Adrenal gland (tissue), 12 donors: ENCODE results near the gene PTPRN2. TPM values are rescaled to one million over a fixed set of nuclear protein-coding genes. Genes with fewer than 3 reads are reported as not detected.

ENCODE experiments used
- DNase-seq, 7 donors: peaks; one replicate each; pipeline ENCODE4 v3.0.0-alpha.2; 2019 to 2020
- H3K27ac ChIP-seq, 5 donors: fragments of 200-600 bp; sonication (generic) in 4 of 5; 1 replicate in 3 of 5; 2 replicates in 2 of 5; pipeline versions ENCODE4 v1.5.1 to v1.8.0; 2016 to 2020; ENCODE audit warnings: mild to moderate bottlenecking in 1 of 5
- H3K27me3 ChIP-seq: fragments of 200-600 bp; 2 replicates; pipeline ENCODE4 v1.8.0; 2021
- H3K36me3 ChIP-seq, 2 donors: fragments of 200-600 bp; replicated peaks in 1 of 2; 1 replicate in 1 of 2; 2 replicates in 1 of 2; pipeline versions ENCODE4 v1.5.1 to v1.8.0; 2018 to 2022
- H3K4me1 ChIP-seq, 2 donors: fragments of 200-600 bp; replicated peaks in 1 of 2; 1 replicate in 1 of 2; 2 replicates in 1 of 2; pipeline versions ENCODE4 v1.5.1 to v1.8.0; 2018 to 2021
- H3K4me3 ChIP-seq, 4 donors: fragments of 200-600 bp; sonication (generic) in 3 of 4; one replicate each; pipeline ENCODE4 v1.5.1; 2016 to 2018
- H3K9me3 ChIP-seq, 3 donors: fragments of 200-600 bp; sonication (generic) in 1 of 3; replicated peaks in 1 of 3; 1 replicate in 2 of 3; 2 replicates in 1 of 3; pipeline versions ENCODE4 v1.5.1 to v1.8.0; 2016 to 2021
- POLR2A ChIP-seq, 2 donors: fragments of 450-650 bp; IDR thresholded peaks; one replicate each; pipeline ENCODE4 v1.6.1; 2017; ENCODE audit warnings: antibody characterized with exemption in 2 of 2, mild to moderate bottlenecking in 2 of 2, moderate library complexity in 1 of 2
- WGBS, 4 donors: extraction: QIAGEN DNeasy Blood & Tissue Kit in 2 of 4; methylation state at CpG; one replicate each; pipeline versions ENCODE4 v1.1.5 to v1.1.7; 2013 to 2017; 5-methylcytosine and 5-hydroxymethylcytosine counted together
- intact Hi-C, 2 donors: fragments of 100-400 bp; cut with DNase I; formaldehyde crosslinking; loops; one replicate each; pipeline versions ENCODE4 v1.14.1 to v1.15.0; 2022 to 2023
- polyA plus RNA-seq, 3 donors: library from polyadenylated mRNA; stranded (reverse); fragments of 200-250 nt in 2 of 3; fragments of 350-450 nt in 1 of 3; fragmentation: Illumina TruSeq in 1 of 3; extraction: RNeasy Lipid Tissue Mini Kit (QIAGEN cat#74804) in 1 of 3; gene quantifications; one replicate each; pipeline ENCODE4 v1.2.3, GENCODE V29; 2013 to 2014
- total RNA-seq, 9 donors: library from RNA; depleted of rRNA in 4 of 9; stranded (reverse); fragments of >200 nt in 4 of 9; fragments of 120-200 nt in 1 of 9; fragmentation: NEBNext Ultra II Directional in 1 of 9; extraction: Animal tissue kit (Norgen Biotek cat#: 25700) in 1 of 9; gene quantifications; one replicate each; pipeline versions ENCODE4 v1.1.0 to v1.2.4, GENCODE V29; 2013 to 2023
- TF ChIP-seq, protein P1 (sequence below), 6 experiments: fragments of 450-650 bp in 4 of 6; fragments of 200-600 bp in 2 of 6; sonication (generic) in 1 of 6; IDR thresholded peaks; 1 replicate in 5 of 6; 2 replicates in 1 of 6; pipeline versions ENCODE4 v1.5.1 to v1.8.0; 2016 to 2021; ENCODE audit warnings: antibody characterized with exemption in 6 of 6, mild to moderate bottlenecking in 2 of 6, moderate library complexity in 1 of 6
- donor health status: healthy with polysubstance abuse.
- donor health status: Bipolar disorder and iron deficiency.
- donor health status: DM: yes; HTN: yes; CAD: no.
- donor health status: DM: no; HTN: no; CAD: no.
- donor health status: DM: no; HTN: no; CAD: no.
- donor health status: DM: yes; HTN: yes; CAD: no.

The PTPRN2 gene
- total and polyA plus RNA-seq, 12 donors: 2.2 to 16.2 (median 3.4) TPM

GRCh38 chr7:158094046-158094445, 493.6 kb downstream of the PTPRN2 start:
- TF ChIP-seq, protein P1, sequence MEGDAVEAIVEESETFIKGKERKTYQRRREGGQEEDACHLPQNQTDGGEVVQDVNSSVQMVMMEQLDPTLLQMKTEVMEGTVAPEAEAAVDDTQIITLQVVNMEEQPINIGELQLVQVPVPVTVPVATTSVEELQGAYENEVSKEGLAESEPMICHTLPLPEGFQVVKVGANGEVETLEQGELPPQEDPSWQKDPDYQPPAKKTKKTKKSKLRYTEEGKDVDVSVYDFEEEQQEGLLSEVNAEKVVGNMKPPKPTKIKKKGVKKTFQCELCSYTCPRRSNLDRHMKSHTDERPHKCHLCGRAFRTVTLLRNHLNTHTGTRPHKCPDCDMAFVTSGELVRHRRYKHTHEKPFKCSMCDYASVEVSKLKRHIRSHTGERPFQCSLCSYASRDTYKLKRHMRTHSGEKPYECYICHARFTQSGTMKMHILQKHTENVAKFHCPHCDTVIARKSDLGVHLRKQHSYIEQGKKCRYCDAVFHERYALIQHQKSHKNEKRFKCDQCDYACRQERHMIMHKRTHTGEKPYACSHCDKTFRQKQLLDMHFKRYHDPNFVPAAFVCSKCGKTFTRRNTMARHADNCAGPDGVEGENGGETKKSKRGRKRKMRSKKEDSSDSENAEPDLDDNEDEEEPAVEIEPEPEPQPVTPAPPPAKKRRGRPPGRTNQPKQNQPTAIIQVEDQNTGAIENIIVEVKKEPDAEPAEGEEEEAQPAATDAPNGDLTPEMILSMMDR (IDR thresholded peaks at IDR 0.05): no peak
- no peak for TF ChIP-seq POLR2A (IDR thresholded peaks at IDR 0.05)
- 88 to 95% (median 93%) methylated on average over 10 of the region's 10 CpGs for WGBS, 4 donors
- intact Hi-C loops: no loop called here

GRCh38 chr7:158093156-158093796, 494.3 kb downstream of the PTPRN2 start:
- TF ChIP-seq, protein P1 (IDR thresholded peaks at IDR 0.05): no peak
- TF ChIP-seq POLR2A (IDR thresholded peaks at IDR 0.05): no peak

More at GRCh38 chr7:158094046-158094445, 493.6 kb downstream of the PTPRN2 start:
- Histone ChIP-seq H3K4me1 (no peaks in the 10 kb centered on the region), H3K27me3 (no peaks in the 10 kb centered on the region), H3K27ac (no peak overlapping the region), H3K36me3 (no peaks in the 10 kb centered on the region), H3K9me3 (no peaks in the 10 kb centered on the region), H3K4me3 (no peak overlapping the region)
- peak in 2 of 7 donors; percentile 0 to 18 for DNase-seq

DNA sequence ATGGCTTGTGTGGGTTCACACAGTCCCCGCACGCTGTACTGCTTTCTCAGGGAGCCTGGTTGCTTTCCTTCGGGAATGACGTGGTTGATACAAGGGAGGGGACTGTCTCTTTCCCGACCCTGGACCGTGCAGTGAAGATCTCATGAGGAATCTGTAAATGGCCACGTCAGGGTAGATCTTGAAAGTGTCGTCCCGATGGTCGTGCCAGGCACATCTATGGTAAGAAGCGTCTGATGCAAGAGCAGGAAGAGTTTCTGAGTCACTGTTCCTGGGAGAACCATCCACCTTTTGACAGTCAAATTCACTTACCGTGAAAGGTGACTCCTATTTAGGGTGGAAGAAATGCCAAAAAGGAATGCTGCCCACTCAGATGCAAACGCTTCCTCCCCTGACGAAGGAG, 500.4 kb downstream of the PTPRN2 start:
- Histone ChIP-seq H3K9me3 (no peaks in the 10 kb centered on the region), H3K27ac (no peak overlapping the region), H3K27me3 (no peaks in the 10 kb centered on the region), H3K4me3 (no peak overlapping the region), H3K4me1 (no peaks in the 10 kb centered on the region), H3K36me3 (no peaks in the 10 kb centered on the region)
- no peak for DNase-seq
- intact Hi-C loops: no loop called here
- 70 to 88% (median 84%) methylated on average over 14 of the region's 14 CpGs for WGBS, 4 donors
- no peak for TF ChIP-seq POLR2A (IDR thresholded peaks at IDR 0.05)
- TF ChIP-seq, protein P1 (IDR thresholded peaks at IDR 0.05): no peak

More at GRCh38 chr7:158093156-158093796, 494.3 kb downstream of the PTPRN2 start:
- Histone ChIP-seq H3K9me3 (no peaks in the 10 kb centered on the region), H3K4me1 (no peaks in the 10 kb centered on the region), H3K36me3 (no peaks in the 10 kb centered on the region), H3K27me3 (no peaks in the 10 kb centered on the region), H3K27ac (no peak overlapping the region), H3K4me3 (no peak overlapping the region)
- intact Hi-C loops: no loop called here
- DNase-seq: no peak
- WGBS, 4 donors: 81 to 87% (median 85%) methylated on average over 19 to 20 of the region's 20 CpGs

DNA sequence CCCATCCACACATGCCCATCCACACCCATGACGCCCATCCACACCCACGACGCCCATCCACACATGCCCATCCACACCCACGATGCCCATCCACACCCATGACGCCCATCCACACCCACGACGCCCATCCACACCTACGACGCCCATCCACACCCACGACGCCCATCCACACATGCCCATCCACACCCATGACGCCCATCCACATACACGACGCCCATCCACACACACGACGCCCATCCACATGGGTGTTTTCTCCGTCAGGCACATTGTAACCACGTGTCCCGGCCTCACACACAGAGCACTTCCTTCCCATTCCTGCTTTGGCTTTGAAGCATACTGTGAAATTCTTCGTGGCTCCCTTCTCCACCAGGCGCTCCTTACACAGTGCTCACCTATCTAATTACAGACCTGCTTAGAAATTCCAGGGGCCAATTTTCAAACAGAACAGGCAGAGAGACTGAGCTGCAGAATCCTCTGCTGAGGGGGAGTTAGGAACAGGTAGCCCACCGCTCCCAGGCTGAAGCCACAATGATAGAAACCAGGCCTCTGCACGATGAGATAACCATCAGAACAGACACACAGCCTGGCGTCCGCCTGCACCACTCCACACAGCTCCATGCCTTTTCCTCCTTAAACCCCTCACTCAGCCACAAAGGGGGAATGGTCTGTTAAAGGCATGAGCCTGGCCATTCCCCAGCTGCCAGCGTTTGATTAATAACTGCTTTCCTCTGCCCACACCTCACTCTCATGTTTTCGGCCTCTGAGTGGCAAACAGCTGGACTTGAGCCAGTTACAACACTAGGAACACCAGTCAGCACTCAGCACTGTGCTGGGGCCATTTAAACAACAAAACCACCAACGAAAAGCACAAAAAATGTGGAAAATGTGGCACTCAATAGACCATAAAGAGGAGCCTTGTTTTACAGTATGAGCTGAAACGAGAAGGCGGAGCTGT, 501.6 kb downstream of the PTPRN2 start:
- H3K36me3 ChIP-seq: no peaks in the 10 kb centered on the region
- WGBS, 4 donors: 81 to 85% (median 83%) methylated on average over 30 of the region's 30 CpGs
- TF ChIP-seq, protein P1 (IDR thresholded peaks at IDR 0.05): no peak
- no peak for TF ChIP-seq POLR2A (IDR thresholded peaks at IDR 0.05)
- H3K9me3 ChIP-seq: no peaks in the 10 kb centered on the region
- DNase-seq: no peak
- H3K27ac ChIP-seq: no peak overlapping the region
- no peak overlapping the region for H3K4me3 ChIP-seq
- no peaks in the 10 kb centered on the region for H3K27me3 ChIP-seq
- no peaks in the 10 kb centered on the region for H3K4me1 ChIP-seq
- intact Hi-C loops: no loop called here
